ENCODE measurements around the gene XPO1. TPM values are rescaled to one million over a fixed set of nuclear protein-coding genes. Genes with fewer than 3 reads are reported as not detected.
A peak's percentile ranks its signal among the peaks of the same experiment; 100 is the strongest.
"Not testable (repeated sequence)": the region's sequence is repeated elsewhere in the genome, so short reads cannot be mapped to it uniquely, and the experiment has no call there.

Gene XPO1
- polyA plus RNA-seq, 1 donor = 142 TPM

GRCh38 chr2:61510674-61511671 is 27.2 kb downstream of the XPO1 start:
- Histone ChIP-seq H3K4me3 (ENCODE audit: low read length) (no peak overlapping the region), H3K27me3 (ENCODE audit: control insufficient read depth, insufficient read depth, low read length) (no peaks in the 10 kb centered on the region), H3K36me3 (ENCODE audit: control insufficient read depth, insufficient read depth, low read length) (peaks cover 70% of the 10 kb centered on the region), H3K4me1 (ENCODE audit: control insufficient read depth, insufficient read depth, low read length) (no peaks in the 10 kb centered on the region), H3K27ac (ENCODE audit: low read length) (no peak overlapping the region), H3K9me3 (ENCODE audit: control insufficient read depth, low read depth, low read length) (no peaks in the 10 kb centered on the region)
- 80% methylated on average over 2 of the region's 19 CpGs for WGBS (ENCODE audit: insufficient coverage, low lambda C conversion rate)
- no peak for DNase-seq

- DNase-seq = no peak
- peaks cover 67% of the 10 kb centered on the region for H3K36me3 ChIP-seq (ENCODE audit: control insufficient read depth, insufficient read depth, low read length)
Measured at GRCh38 chr2:61504949-61505348, 33.2 kb downstream of the XPO1 start.

GRCh38 chr2:61499060-61499459 is 39.1 kb downstream of the XPO1 start:
- H3K4me3 ChIP-seq (ENCODE audit: low read length) = no peak overlapping the region
- H3K4me1 ChIP-seq (ENCODE audit: control insufficient read depth, insufficient read depth, low read length) = no peaks in the 10 kb centered on the region
- no peaks in the 10 kb centered on the region for H3K27me3 ChIP-seq (ENCODE audit: control insufficient read depth, insufficient read depth, low read length)
- DNase-seq = no peak
- H3K36me3 ChIP-seq (ENCODE audit: control insufficient read depth, insufficient read depth, low read length) = peaks cover 79% of the 10 kb centered on the region
- no peaks in the 10 kb centered on the region for H3K9me3 ChIP-seq (ENCODE audit: control insufficient read depth, low read depth, low read length)
- no CpG with 5 or more reads among the region's 2 CpGs for WGBS (ENCODE audit: insufficient coverage, low lambda C conversion rate)
- H3K27ac ChIP-seq (ENCODE audit: low read length) = no peak overlapping the region

More at GRCh38 chr2:61504949-61505348, 33.2 kb downstream of the XPO1 start:
- Histone ChIP-seq H3K27me3 (ENCODE audit: control insufficient read depth, insufficient read depth, low read length) (no peaks in the 10 kb centered on the region), H3K4me1 (ENCODE audit: control insufficient read depth, insufficient read depth, low read length) (no peaks in the 10 kb centered on the region), H3K9me3 (ENCODE audit: control insufficient read depth, low read depth, low read length) (no peaks in the 10 kb centered on the region), H3K27ac (ENCODE audit: low read length) (no peak overlapping the region), H3K4me3 (ENCODE audit: low read length) (no peak overlapping the region)
- no CpG with 5 or more reads among the region's 2 CpGs for WGBS (ENCODE audit: insufficient coverage, low lambda C conversion rate)

GRCh38 chr2:61493523-61493942 is 44.6 kb downstream of the XPO1 start:
- no peaks in the 10 kb centered on the region for H3K9me3 ChIP-seq (ENCODE audit: control insufficient read depth, low read depth, low read length)
- no peaks in the 10 kb centered on the region for H3K27me3 ChIP-seq (ENCODE audit: control insufficient read depth, insufficient read depth, low read length)
- no peak overlapping the region for H3K27ac ChIP-seq (ENCODE audit: low read length)
- peaks cover 82% of the 10 kb centered on the region for H3K36me3 ChIP-seq (ENCODE audit: control insufficient read depth, insufficient read depth, low read length)
- no peak for DNase-seq
- H3K4me1 ChIP-seq (ENCODE audit: control insufficient read depth, insufficient read depth, low read length) = no peaks in the 10 kb centered on the region
- no CpG with 5 or more reads among the region's 2 CpGs for WGBS (ENCODE audit: insufficient coverage, low lambda C conversion rate)
- no peak overlapping the region for H3K4me3 ChIP-seq (ENCODE audit: low read length)

GRCh38 chr2:61492476-61492875 is 45.7 kb downstream of the XPO1 start:
- H3K27me3 ChIP-seq (ENCODE audit: control insufficient read depth, insufficient read depth, low read length) = no peaks in the 10 kb centered on the region
- no peaks in the 10 kb centered on the region for H3K4me1 ChIP-seq (ENCODE audit: control insufficient read depth, insufficient read depth, low read length)
- DNase-seq = no peak
- no peak overlapping the region for H3K27ac ChIP-seq (ENCODE audit: low read length)
- peaks cover 79% of the 10 kb centered on the region for H3K36me3 ChIP-seq (ENCODE audit: control insufficient read depth, insufficient read depth, low read length)
- H3K9me3 ChIP-seq (ENCODE audit: control insufficient read depth, low read depth, low read length) = no peaks in the 10 kb centered on the region
- H3K4me3 ChIP-seq (ENCODE audit: low read length) = no peak overlapping the region
- 91% methylated on average over 2 of the region's 2 CpGs for WGBS (ENCODE audit: insufficient coverage, low lambda C conversion rate)

DNA sequence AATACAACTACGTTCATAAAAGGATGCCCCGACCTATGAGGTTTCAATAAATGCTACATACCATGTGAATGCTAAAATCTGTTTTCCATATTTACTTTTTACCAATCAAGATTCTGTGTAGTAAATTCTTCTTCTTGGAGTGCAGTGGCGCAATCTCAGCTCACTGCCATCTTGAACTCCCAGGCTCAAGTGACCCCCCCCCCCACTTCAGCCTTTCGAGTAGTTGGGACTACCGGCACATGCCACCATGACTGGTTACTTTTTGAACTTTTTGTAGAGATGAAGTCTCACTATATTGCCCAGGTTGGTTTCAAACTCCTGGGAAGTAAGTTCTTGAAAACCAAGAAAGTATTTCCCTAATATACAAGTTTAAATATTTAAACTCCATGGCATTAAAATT is 52.9 kb downstream of the XPO1 start:
- DNase-seq = no peak

GRCh38 chr2:61478086-61478485 is 60.1 kb downstream of the XPO1 start:
- H3K4me3 ChIP-seq (ENCODE audit: low read length) = no peak overlapping the region
- no peaks in the 10 kb centered on the region for H3K4me1 ChIP-seq (ENCODE audit: control insufficient read depth, insufficient read depth, low read length)
- 100% methylated on average over 2 of the region's 6 CpGs for WGBS (ENCODE audit: insufficient coverage, low lambda C conversion rate)
- H3K27ac ChIP-seq (ENCODE audit: low read length) = no peak overlapping the region
- no peak for DNase-seq
- no peaks in the 10 kb centered on the region for H3K27me3 ChIP-seq (ENCODE audit: control insufficient read depth, insufficient read depth, low read length)
- peaks cover 56% of the 10 kb centered on the region for H3K36me3 ChIP-seq (ENCODE audit: control insufficient read depth, insufficient read depth, low read length)
- no peaks in the 10 kb centered on the region for H3K9me3 ChIP-seq (ENCODE audit: control insufficient read depth, low read depth, low read length)

More for the DNA sequence above, 52.9 kb downstream of the XPO1 start:
- WGBS (ENCODE audit: insufficient coverage, low lambda C conversion rate) = 100% methylated on average over 1 of the region's 5 CpGs
- H3K27me3 ChIP-seq (ENCODE audit: control insufficient read depth, insufficient read depth, low read length) = no peaks in the 10 kb centered on the region
- no peaks in the 10 kb centered on the region for H3K4me1 ChIP-seq (ENCODE audit: control insufficient read depth, insufficient read depth, low read length)
- no peaks in the 10 kb centered on the region for H3K9me3 ChIP-seq (ENCODE audit: control insufficient read depth, low read depth, low read length)
- H3K4me3 ChIP-seq (ENCODE audit: low read length) = no peak overlapping the region
- no peak overlapping the region for H3K27ac ChIP-seq (ENCODE audit: low read length)
- peaks cover 68% of the 10 kb centered on the region for H3K36me3 ChIP-seq (ENCODE audit: control insufficient read depth, insufficient read depth, low read length)

DNA sequence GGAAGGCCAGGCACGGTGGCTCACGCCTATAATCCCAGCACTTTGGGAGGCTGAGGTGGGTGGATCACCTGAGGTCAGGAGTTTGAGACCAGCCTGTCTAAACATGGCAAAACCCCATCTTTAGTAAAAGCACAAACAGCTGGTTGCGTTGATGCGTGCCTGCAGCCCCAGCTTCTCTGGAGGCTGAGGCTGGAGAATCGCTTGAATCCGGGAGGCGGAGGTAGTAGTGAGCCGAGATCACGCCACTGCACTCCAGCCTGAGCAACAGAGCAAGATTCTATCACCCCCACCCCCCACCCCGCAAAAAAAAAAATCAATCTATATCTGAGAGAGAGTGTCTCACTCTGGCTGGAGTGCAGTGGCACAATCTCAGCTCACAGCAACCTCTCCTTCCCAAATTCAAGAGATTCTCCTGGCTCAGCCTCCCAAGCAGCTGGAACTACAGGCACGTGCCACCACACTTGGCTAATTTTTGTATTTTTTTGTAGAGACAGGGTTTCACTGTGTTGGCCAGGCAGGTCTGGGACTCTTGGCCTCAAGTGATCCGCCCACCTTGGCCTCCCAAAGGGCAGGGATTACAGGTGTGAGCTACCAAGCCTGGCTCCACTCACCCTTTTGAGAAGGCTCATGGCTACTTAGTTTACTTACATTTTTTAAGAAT is 61.1 kb downstream of the XPO1 start:
- H3K36me3 ChIP-seq (ENCODE audit: control insufficient read depth, insufficient read depth, low read length) = peaks cover 47% of the 10 kb centered on the region
- WGBS (ENCODE audit: insufficient coverage, low lambda C conversion rate) = no CpG with 5 or more reads among the region's 12 CpGs
- H3K27me3 ChIP-seq (ENCODE audit: control insufficient read depth, insufficient read depth, low read length); H3K9me3 ChIP-seq (ENCODE audit: control insufficient read depth, low read depth, low read length); H3K27ac ChIP-seq (ENCODE audit: low read length); H3K4me1 ChIP-seq (ENCODE audit: control insufficient read depth, insufficient read depth, low read length); DNase-seq; H3K4me3 ChIP-seq (ENCODE audit: low read length): not testable (repeated sequence)

GRCh38 chr2:61471905-61472805 is 66.0 kb downstream of the XPO1 start:
- H3K4me3 ChIP-seq (ENCODE audit: low read length) = peak overlapping the region; percentile 100
- no peaks in the 10 kb centered on the region for H3K9me3 ChIP-seq (ENCODE audit: control insufficient read depth, low read depth, low read length)
- DNase-seq = peak; percentile 49 to 78
- H3K27ac ChIP-seq (ENCODE audit: low read length) = peak overlapping the region; percentile 100
- H3K27me3 ChIP-seq (ENCODE audit: control insufficient read depth, insufficient read depth, low read length) = no peaks in the 10 kb centered on the region
- peaks cover 11% of the 10 kb centered on the region for H3K36me3 ChIP-seq (ENCODE audit: control insufficient read depth, insufficient read depth, low read length)
- peaks cover 6% of the 10 kb centered on the region for H3K4me1 ChIP-seq (ENCODE audit: control insufficient read depth, insufficient read depth, low read length)
- WGBS (ENCODE audit: insufficient coverage, low lambda C conversion rate) = 30% methylated on average over 4 of the region's 19 CpGs

All from large intestine (tissue), 3 donors.